ENCODE results near the gene GALNT3.

The GALNT3 gene

DNA sequence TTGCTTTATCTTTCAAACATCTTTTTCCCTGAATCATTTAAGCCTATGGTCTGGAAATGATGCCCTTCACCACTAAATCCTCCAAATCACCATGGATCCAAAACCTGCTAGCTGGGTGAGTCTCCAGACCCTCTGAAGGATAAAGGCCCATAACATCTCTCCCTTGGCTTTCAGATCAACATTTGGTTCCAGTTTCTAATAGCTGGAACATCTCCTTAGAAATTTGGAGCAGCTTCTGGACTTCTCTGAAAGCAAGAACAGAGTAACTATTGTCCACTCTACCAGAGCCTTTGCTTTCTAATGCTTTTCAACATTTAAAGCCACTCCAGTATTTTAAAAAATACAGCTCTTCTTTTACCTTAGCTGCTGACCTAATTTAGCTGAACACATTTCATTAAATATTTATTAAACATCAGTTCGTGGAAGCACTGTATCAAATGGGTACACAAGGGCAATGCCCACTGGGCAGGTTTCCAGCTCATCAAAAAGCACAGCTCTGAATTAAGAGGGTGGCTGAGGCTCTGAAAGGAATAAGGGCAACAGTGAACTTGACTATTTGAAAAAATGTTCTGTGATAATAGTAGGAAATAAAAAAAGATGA is 75.3 kb downstream of the GALNT3 start:
- H3K36me3 Mint-ChIP-seq: no peaks in the 10 kb centered on the region
- ATAC-seq: no peak

DNA sequence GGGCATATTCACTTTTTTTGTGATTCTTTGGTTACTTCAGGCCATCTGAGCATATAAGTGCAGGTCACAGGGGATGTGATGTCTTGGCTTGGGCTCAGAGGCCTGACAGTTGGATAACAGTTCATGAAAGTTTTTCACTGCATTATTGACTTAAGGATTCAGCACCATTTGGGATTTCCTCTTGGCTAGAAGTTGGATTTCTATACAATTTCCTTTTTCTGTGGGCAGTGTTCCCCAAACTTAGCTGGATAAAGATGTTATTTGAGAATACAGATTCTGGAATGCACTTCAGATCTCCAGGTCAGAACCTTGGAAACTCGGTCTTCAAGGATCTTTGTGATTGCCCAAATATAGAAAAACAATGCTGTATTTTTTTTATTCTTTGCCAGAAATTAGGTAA is 78.0 kb downstream of the GALNT3 start:
- no peaks in the 10 kb centered on the region for H3K9me3 Mint-ChIP-seq
- DNase-seq (ENCODE audit: low spot score in 2 of 2): no peak
- no peak for ATAC-seq

More for the DNA sequence above, 75.3 kb downstream of the GALNT3 start:
- no peaks in the 10 kb centered on the region for H3K9me3 Mint-ChIP-seq
- H3K4me3 Mint-ChIP-seq: no peak overlapping the region
- no peaks in the 10 kb centered on the region for H3K4me1 Mint-ChIP-seq
- no peak overlapping the region for H3K27ac Mint-ChIP-seq
- no peak for DNase-seq (ENCODE audit: low spot score in 2 of 2)

DNA sequence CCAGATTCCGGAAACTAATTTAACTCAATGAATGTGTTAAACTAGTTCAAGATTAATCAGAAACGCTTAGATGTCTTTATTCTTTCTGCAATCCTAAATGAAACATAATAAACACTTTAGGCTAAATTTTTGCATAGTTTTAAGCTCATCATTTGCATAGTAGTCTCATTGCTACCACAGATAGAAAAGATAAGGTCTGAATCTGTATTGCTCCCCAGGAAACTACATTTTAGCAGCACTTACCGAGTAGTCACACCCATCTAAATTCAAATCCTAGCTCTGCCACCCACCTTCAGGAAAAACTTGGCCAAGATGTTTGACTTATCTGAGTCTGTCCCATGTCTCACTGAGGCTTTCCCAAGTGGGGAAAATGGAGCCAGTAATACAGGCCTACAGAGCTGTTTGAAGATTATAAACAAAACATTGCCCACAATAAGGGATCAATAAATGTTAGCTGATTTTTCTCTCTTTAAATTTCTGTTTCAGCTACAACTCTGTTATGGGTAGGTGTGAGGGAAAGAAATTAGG is 87.0 kb downstream of the GALNT3 start:
- H3K36me3 Mint-ChIP-seq: no peaks in the 10 kb centered on the region
- no peak for DNase-seq (ENCODE audit: low spot score in 2 of 2)

More for the DNA sequence above, 78.0 kb downstream of the GALNT3 start:
- no peaks in the 10 kb centered on the region for H3K4me1 Mint-ChIP-seq
- H3K4me3 Mint-ChIP-seq: no peak overlapping the region
- no peak overlapping the region for H3K27ac Mint-ChIP-seq
- no peaks in the 10 kb centered on the region for H3K36me3 Mint-ChIP-seq

GRCh38 chr2:165701147-165701546 is 92.9 kb downstream of the GALNT3 start:
- H3K27ac Mint-ChIP-seq: no peak overlapping the region
- H3K9me3 Mint-ChIP-seq: no peaks in the 10 kb centered on the region
- H3K4me1 Mint-ChIP-seq: no peaks in the 10 kb centered on the region
- H3K36me3 Mint-ChIP-seq: no peaks in the 10 kb centered on the region
- no peak for ATAC-seq
- H3K4me3 Mint-ChIP-seq: no peak overlapping the region
- no peak for DNase-seq (ENCODE audit: low spot score in 2 of 2)

More for the DNA sequence above, 87.0 kb downstream of the GALNT3 start:
- Mint-ChIP-seq H3K27ac (no peak overlapping the region), H3K4me3 (no peak overlapping the region), H3K4me1 (no peaks in the 10 kb centered on the region), H3K9me3 (no peaks in the 10 kb centered on the region)
- no peak for ATAC-seq

GRCh38 chr2:165700531-165700930 is 93.5 kb downstream of the GALNT3 start:
- H3K4me3 Mint-ChIP-seq: no peak overlapping the region
- no peak for ATAC-seq
- H3K27ac Mint-ChIP-seq: no peak overlapping the region
- no peaks in the 10 kb centered on the region for H3K36me3 Mint-ChIP-seq
- H3K9me3 Mint-ChIP-seq: no peaks in the 10 kb centered on the region
- no peak for DNase-seq (ENCODE audit: low spot score in 2 of 2)
- no peaks in the 10 kb centered on the region for H3K4me1 Mint-ChIP-seq

- ATAC-seq: no peak
- Mint-ChIP-seq H3K27ac (no peak overlapping the region), H3K4me1 (no peaks in the 10 kb centered on the region)
Measured at GRCh38 chr2:165699946-165700345, 94.1 kb downstream of the GALNT3 start.

GRCh38 chr2:165698444-165698884 is 95.6 kb downstream of the GALNT3 start:
- no peak overlapping the region for H3K27ac Mint-ChIP-seq
- no peaks in the 10 kb centered on the region for H3K36me3 Mint-ChIP-seq
- DNase-seq (ENCODE audit: low spot score in 2 of 2) (no peak), ATAC-seq (no peak)
- H3K9me3 Mint-ChIP-seq: no peaks in the 10 kb centered on the region
- no peaks in the 10 kb centered on the region for H3K4me1 Mint-ChIP-seq
- no peak overlapping the region for H3K4me3 Mint-ChIP-seq

More at GRCh38 chr2:165699946-165700345, 94.1 kb downstream of the GALNT3 start:
- Mint-ChIP-seq H3K4me3 (no peak overlapping the region), H3K9me3 (no peaks in the 10 kb centered on the region), H3K36me3 (no peaks in the 10 kb centered on the region)
- no peak for DNase-seq (ENCODE audit: low spot score in 2 of 2)

GRCh38 chr2:165697748-165698443 is 96.2 kb downstream of the GALNT3 start:
- no peaks in the 10 kb centered on the region for H3K36me3 Mint-ChIP-seq
- no peaks in the 10 kb centered on the region for H3K4me1 Mint-ChIP-seq
- H3K27ac Mint-ChIP-seq: no peak overlapping the region
- no peak for ATAC-seq
- DNase-seq (ENCODE audit: low spot score in 2 of 2): no peak
- no peak overlapping the region for H3K4me3 Mint-ChIP-seq
- H3K9me3 Mint-ChIP-seq: no peaks in the 10 kb centered on the region

Measured in stimulated activated effector memory CD8-positive, alpha-beta T cell treated with anti-CD3 and anti-CD28 coated beads, Interleukin-12 subunit alpha, Interleukin-12 subunit beta, amount 100 ng/mL, for 72 hours (primary cell).